NCI-H2171 (cell line): ENCODE data around the gene PIEZO2.
A peak's percentile ranks its signal among the peaks of the same experiment; 100 is the strongest.
"Not testable (repeated sequence)": the region's sequence is repeated elsewhere in the genome, so short reads cannot be mapped to it uniquely, and the experiment has no call there.

Experiments used
- DNase-seq: peaks from one replicate; lab custom pipeline; 2025; lab: John Stamatoyannopoulos, UW

PIEZO2 gene

GRCh38 chr18:11149441-11150270, at the start of gene PIEZO2:
Gene PIEZO2 (minus strand): TSS chr18:11149569. CDS start chr18:11148588, 981 bp downstream.
- peak; percentile 53 for DNase-seq

- DNase-seq, result no peak
Measured at GRCh38 chr18:11183637-11184036, 34.3 kb upstream of the PIEZO2 start.

DNA sequence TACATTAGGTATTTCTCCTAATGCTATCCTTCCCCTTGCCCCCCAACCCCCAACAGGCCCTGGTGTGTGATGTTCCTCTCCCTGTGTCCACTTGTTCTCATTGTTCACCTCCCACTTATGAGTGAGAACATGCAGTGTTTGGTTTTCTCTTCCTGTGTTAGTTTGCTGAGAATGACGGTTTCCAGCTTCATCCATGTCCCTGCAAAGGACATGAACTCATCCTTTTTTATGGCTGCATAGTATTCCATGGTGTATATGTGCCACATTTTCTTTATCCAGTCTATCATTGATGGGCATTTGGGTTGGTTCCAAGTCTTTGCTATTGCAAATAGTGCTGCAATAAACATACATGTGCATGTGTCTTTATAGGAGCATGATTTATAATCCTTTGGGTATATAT, 32.3 kb upstream of the PIEZO2 start:
- not testable (repeated sequence) for DNase-seq

- DNase-seq, result no peak
Measured at GRCh38 chr18:11179959-11180519, 30.7 kb upstream of the PIEZO2 start.

- no peak for DNase-seq
Measured at GRCh38 chr18:11178951-11179549, 29.7 kb upstream of the PIEZO2 start.

GRCh38 chr18:11177382-11177781, 28.0 kb upstream of the PIEZO2 start:
- no peak for DNase-seq

DNA sequence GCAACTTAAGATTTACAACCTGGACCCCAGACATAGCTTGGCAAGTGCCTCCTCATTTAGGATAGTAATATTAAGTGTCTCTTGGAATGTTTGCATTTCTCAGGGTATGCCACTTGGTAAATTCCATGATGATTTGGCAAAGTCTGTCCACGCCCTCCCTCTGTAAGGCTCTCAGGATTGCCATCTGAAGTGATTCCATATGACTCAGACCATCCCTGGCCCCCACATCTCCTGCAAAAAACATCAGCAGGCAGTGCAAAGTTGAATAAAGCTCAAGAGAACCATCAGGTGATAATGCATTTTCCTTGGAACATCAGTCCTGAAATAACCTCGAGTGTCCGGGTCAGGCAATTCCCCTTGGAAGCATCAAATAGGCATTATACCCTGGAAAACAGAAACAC, 27.1 kb upstream of the PIEZO2 start:
- DNase-seq, result no peak

GRCh38 chr18:11175266-11175979, 26.1 kb upstream of the PIEZO2 start:
- no peak for DNase-seq

DNA sequence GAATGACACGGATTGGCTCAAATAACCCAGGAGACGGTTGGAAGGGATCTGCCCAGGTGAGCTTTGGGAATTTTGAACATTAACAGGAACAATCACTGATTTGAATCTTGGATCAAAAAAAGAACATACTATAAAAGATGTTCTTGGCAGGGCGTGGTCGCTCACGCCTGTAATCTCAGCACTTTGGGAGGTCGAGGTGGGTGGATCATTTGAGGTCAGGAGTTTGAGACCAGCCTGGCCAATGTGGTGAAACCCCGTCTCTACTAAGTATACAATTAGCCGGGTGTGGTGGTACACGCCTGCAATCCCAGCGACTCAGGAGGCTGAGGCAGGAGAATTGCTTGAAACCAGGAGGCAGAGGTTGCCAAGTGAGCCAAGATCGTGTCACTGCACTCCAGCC, 24.8 kb upstream of the PIEZO2 start:
- DNase-seq, result not testable (repeated sequence)

DNA sequence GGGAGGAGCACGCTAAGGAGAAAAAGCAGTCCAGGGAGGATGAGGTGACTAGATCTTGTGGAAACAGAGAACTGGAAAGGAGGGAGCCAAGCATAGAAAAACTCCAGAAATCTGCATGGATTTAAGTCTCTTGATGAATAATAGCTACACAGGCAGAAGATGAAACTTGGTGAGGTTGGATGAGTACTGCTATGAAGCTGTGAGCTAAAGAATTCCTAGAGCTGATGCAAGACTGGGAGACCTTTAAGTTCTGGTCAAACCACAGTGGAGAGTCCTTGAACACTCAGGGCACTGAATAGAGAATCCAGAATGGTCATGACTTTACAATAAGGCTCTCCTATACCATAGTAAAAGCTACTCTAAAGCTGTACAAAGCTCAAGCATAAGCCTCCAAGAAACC, 18.4 kb upstream of the PIEZO2 start:
- DNase-seq, result no peak

DNA sequence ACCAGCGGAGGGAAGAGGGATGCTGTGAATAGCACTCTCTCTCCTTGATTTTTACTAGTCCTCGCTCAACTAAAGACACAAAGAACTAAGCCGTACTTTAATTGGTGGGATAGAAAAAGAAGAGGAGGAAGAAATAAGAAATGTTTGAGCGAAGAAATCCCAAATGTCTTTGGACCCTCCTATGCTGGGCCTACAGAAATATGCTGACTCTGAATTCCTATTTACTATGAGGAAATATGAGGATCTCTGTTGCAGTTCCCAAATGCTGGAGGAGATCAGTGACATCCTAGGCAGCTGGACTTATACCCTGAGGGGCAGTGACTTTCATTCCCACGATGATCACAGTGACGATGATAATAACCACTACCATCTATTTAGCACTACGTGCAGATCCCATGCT, 16.6 kb upstream of the PIEZO2 start:
- DNase-seq, result no peak

DNA sequence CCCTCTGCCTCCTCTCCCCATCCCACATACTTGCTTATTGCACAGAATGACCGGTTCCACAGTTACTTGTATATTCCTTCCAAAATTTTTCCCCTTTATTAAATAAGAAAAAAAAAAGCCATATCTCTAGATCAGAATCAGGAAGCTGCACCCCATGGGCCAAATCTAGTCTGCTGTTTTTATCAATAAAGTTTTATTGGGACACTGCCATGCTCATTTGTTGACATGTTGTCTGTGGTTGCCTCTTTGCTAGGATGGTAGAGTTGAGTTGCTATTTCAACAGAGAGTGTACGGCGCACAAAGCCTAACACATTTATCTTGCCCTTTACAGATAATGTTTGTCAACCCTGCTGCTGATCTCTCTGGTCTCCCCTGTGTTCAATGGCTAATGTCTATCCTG, 15.8 kb upstream of the PIEZO2 start:
- DNase-seq, result no peak

DNA sequence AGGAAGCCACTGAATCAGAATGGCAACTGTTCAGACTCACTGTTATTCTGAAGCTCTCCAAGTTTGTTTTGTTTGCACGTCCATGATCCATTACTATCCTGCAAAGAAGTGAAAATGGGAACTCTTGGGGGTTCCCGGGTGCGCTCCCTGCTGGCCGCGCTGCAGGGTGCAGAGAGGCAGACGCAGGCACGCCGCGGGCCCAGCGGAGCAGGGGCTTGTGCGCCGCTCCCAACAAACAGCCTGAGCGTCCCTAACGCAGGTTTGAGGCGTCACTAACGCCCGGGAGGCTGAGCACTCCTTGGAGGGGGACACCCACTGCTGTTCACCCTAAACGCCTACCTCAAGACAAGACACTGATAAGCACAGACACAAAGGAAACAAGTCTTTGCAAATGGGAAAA, 14.3 kb upstream of the PIEZO2 start:
- no peak for DNase-seq

DNA sequence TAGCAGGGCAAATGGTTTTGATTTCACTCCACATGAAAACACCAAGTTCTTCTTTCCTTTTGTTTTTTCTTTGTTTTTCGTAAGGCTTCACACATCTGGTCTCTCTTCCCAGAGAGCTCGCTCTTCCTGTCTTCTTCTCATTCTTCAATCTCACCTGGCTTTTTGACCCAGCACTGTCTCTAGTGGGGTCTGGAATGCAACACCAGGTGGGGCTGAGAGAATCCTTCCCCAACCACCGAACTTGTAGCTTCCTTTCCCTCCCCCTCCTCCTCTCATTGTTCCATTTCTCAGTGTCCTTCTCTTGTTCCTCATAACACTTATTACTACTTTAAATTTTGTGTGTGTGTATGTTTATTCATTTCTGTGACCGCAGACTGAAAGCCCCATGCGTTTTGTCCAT, 13.5 kb upstream of the PIEZO2 start:
- no peak for DNase-seq

- no peak for DNase-seq
Measured at GRCh38 chr18:11162462-11162861, 13.1 kb upstream of the PIEZO2 start.

DNA sequence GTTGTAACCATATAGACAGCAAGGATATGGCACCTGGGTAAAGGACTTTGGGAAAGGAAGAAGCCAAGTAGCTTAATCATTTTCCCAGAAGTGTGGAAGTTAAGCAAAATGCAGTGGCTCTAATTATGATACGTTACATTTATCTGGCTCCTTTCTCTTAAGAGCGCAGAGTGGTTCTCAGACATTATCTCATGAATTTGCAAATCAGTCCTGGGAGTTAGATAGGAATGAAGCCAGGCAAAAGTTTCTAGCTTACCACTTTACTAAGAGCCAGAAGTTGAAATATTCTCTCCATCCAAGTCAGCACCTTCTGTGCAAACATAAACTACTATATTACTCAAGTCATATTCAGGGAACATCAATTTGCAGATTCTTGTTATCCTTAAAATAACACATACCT, 10.9 kb upstream of the PIEZO2 start:
- DNase-seq, result no peak

- no peak for DNase-seq
Measured at GRCh38 chr18:11159844-11160243, 10.5 kb upstream of the PIEZO2 start.

DNA sequence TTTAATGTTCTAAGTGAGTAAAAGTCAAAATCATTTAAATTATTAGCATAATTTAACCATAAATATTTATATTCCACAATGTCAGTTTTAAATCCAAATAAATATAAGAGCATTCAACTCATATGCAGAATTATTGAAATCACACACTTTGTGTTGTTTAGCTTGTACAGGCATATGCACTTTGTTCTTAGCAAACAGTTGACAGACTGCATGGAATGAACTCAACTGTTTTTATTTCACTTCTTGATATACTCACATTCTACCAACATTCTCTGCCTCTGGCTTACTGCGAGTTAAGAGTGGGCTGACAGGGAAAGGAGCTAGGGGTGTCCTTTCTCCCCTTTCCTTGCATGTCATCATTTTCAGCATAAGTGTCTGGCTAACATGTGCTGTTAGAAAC, 7.6 kb upstream of the PIEZO2 start:
- no peak for DNase-seq

DNA sequence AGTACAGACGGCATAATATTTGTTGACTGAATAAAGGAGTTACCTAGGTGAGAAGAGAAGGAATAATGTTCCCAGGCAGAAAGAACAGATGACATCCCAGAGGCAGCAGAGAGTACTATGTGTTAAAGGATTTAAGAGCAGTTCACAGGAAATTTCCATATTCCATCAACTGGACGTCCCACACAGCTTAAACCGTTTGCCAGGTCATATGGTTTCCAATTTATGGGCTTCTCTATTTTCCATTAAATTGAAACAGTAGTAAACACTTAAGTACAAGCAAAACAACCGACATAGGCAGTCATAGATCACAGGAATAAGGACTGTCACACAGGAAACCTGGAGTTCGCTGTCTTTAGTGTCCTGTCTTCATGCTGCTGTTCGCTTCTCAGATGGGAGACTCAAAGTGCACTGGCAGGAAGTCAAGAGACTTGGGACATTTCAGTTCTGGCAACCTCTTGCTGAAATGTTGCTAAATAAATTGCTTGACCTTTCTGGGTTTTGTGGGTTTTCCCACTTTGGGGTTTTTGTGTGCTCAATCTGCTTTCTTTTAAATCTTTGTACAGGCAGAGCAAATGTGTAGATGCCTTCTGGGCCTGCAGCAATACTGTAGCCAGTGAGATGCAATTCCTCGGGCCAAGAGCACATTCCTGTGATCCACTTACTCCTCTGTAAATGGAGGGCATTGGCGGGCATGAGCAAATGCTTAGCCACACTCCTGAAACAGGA, 5.8 kb upstream of the PIEZO2 start:
- DNase-seq, result no peak

- DNase-seq, result peak; percentile 29
Measured at GRCh38 chr18:11154368-11154989, 5.1 kb upstream of the PIEZO2 start.

GRCh38 chr18:11153097-11153496, 3.7 kb upstream of the PIEZO2 start:
- no peak for DNase-seq

- no peak for DNase-seq
Measured at GRCh38 chr18:11150271-11150615, 874 bp upstream of the PIEZO2 start.
